ENCODE results near the gene ZNF438.
"Not testable (repeated sequence)": the region's sequence is repeated elsewhere in the genome, so short reads cannot be mapped to it uniquely, and the experiment has no call there.

ZNF438 gene

DNA sequence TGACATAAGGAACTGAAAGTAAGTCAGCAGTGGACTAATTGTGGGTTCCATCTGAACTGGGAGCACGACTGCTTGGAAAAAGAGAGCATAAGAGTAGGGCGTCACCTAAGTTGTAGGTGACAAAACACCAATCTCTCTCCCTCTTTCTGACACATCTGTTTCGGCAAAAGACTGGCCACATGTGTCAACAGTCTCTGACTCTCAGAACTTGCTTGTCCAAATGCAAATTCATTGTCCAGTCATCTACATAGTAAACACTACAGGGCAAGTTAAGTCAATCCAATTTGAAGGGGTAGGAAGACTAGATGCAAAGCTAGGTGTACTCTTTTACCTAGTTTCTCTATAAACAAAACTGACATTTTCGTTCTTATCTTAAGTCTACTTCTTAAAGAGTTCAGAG lies 87.7 kb downstream of the ZNF438 start:
- TF ChIP-seq CTCF (IDR thresholded peaks at IDR 0.05; ENCODE audit: low read depth, low read length) = no peak
- no peak for DNase-seq (ENCODE audit: extremely low read depth, low read depth)

- TF ChIP-seq CTCF (IDR thresholded peaks at IDR 0.05; ENCODE audit: low read depth, low read length) = no peak
- DNase-seq (ENCODE audit: extremely low read depth, low read depth) = no peak
Measured at GRCh38 chr10:30943451-30943850, 88.2 kb downstream of the ZNF438 start.

DNA sequence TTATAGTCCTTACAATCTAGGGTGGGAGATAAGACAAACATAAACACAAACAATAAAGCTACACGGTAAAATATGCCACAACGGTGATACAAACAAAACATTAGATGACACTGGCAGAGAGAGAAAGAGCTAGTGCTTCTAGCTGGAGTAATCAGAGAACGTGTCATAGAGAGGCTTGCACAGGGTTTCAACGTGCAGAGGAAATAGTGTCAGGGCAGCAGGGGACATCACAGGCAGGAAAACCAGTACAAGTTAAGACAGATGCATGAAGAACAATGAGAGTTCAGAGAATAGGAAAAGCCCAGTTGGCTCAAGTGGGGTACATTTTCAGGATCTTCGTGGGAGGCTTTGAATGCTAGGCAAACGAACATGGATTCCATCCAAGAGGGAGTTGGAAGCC lies 91.4 kb downstream of the ZNF438 start:
- TF ChIP-seq CTCF (IDR thresholded peaks at IDR 0.05; ENCODE audit: low read depth, low read length) = no peak
- no peak for DNase-seq (ENCODE audit: extremely low read depth, low read depth)

DNA sequence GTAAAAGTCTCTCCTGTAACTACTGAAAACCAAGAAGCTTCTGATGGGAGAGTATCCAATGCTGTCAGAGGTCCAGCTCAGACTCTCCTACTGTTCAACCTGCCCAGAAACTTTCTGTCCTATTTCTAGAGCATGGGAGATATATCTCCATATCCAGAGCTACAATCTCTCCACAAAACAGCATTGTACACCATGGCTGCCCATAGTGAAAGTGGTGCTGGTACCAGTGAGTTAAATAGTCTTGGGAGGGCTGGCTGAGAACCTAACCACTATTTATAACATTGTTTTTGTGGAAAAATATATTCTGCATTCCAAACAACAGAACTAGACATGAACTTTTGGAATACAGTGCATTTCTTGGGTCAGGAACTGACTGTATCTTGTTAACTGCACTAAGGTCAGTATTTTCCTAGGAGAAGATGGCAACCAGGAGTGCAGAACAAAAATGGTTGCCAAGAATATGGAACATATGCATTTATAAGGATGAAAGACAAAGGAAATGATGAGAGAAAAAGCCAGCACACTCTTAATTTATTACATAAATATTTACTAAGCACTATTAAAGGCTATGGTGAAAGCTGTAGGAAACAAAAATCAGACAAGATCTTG lies 91.9 kb downstream of the ZNF438 start:
- no peak for DNase-seq (ENCODE audit: extremely low read depth, low read depth)
- TF ChIP-seq CTCF (IDR thresholded peaks at IDR 0.05; ENCODE audit: low read depth, low read length) = no peak

GRCh38 chr10:30935078-30935477 lies 96.6 kb downstream of the ZNF438 start:
- no peak for DNase-seq (ENCODE audit: extremely low read depth, low read depth)
- no peak for TF ChIP-seq CTCF (IDR thresholded peaks at IDR 0.05; ENCODE audit: low read depth, low read length)

DNA sequence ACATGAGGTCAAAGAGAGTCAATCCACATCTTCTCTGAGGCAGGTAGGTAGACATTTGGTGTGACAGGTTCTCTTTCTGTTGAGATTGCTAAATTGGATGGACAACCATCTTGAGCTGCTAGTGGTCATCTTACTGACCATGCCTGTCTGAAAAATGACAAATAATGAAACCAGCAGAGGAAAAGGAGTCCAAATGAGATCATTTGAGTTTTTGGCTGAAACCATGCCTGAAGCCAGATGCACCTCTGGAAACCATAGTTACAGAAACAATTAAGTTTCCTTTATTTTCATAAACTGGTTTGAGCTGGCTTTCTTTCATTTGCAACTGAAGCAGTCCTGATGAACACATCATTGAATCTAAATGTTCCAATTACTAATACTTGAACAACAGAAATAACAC lies 100.6 kb downstream of the ZNF438 start:
- DNase-seq (ENCODE audit: extremely low read depth, low read depth) = no peak
- TF ChIP-seq CTCF (IDR thresholded peaks at IDR 0.05; ENCODE audit: low read depth, low read length) = no peak

DNA sequence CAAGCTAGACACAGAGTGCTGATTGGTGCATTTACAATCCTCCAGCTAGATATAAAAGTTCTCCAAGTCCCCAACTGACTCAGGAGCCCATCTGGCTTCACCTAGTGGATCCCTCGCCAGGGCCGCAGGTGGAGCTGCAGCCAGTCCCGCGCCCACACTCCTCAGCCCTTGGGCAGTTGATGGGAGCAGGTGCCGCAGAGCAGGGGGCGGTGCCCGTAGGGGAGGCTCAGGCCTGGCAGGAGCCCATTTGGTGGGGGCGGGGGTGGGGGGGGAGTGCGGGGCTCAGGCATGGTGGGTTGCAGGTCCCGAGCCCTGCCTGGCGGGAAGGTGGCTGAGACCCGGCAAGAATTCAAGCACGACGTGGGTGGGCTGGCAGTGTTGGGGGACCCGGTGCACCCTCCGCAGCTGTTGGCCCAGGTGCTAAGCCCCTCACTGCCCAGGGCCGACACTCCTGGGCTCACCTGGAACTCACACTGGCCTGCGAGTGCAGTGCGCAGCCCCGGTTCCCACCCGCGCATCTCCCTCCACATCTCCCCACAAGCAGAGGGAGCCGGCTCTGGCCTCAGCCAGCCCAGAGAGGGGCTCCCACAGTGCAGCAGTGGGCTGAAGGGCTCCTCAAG lies 101.7 kb downstream of the ZNF438 start:
- TF ChIP-seq CTCF (IDR thresholded peaks at IDR 0.05; ENCODE audit: low read depth, low read length) = no peak
- DNase-seq (ENCODE audit: extremely low read depth, low read depth) = no peak

- DNase-seq (ENCODE audit: extremely low read depth, low read depth) = not testable (repeated sequence)
Measured at GRCh38 chr10:30929311-30929729, 102.3 kb downstream of the ZNF438 start.
